Tibial nerve (tissue), 4 donors: ENCODE data around the gene PLAAT3. TPM values are rescaled to one million over a fixed set of nuclear protein-coding genes. Genes with fewer than 3 reads are reported as not detected.
"Not testable (repeated sequence)": the region's sequence is repeated elsewhere in the genome, so short reads cannot be mapped to it uniquely, and the experiment has no call there.

Source experiments
- DNase-seq, 2 donors: peaks; one replicate each; pipeline ENCODE4 v3.0.0-alpha.2; 2019; ENCODE audit warnings: low spot score in 2 of 2
- H3K27ac ChIP-seq, 4 donors: fragments of 200-600 bp; sonication (generic) in 3 of 4; one replicate each; pipeline ENCODE4 v1.5.1; 2017 to 2019; ENCODE audit warnings: mild to moderate bottlenecking in 1 of 4
- H3K27me3 ChIP-seq, 2 donors: fragments of 200-600 bp; sonication (generic) in 1 of 2; one replicate each; pipeline versions ENCODE4 v1.5.1 to v1.6.0; 2017 to 2019
- H3K36me3 ChIP-seq, 3 donors: fragments of 200-600 bp; sonication (generic); one replicate each; pipeline ENCODE4 v1.5.1; 2018 to 2019
- H3K4me1 ChIP-seq, 4 donors: fragments of 200-600 bp; sonication (generic) in 3 of 4; one replicate each; pipeline ENCODE4 v1.5.1; 2017 to 2019
- H3K4me3 ChIP-seq, 4 donors: fragments of 200-600 bp; sonication (generic) in 3 of 4; one replicate each; pipeline ENCODE4 v1.5.1; 2017 to 2019; ENCODE audit warnings: mild to moderate bottlenecking in 1 of 4, moderate library complexity in 1 of 4
- H3K9me3 ChIP-seq, 4 donors: fragments of 200-600 bp; sonication (generic) in 3 of 4; one replicate each; pipeline ENCODE4 v1.5.1; 2017 to 2019
- EP300 ChIP-seq, 2 donors: sonication (generic); formaldehyde crosslinking; IDR thresholded peaks; one replicate each; pipeline ENCODE4 v1.6.1; 2017; ENCODE audit warnings: antibody characterized with exemption in 2 of 2, mild to moderate bottlenecking in 1 of 2
- POLR2A ChIP-seq, 2 donors: fragments of 450-650 bp; IDR thresholded peaks; one replicate each; pipeline ENCODE4 v1.6.1; 2017; ENCODE audit warnings: antibody characterized with exemption in 2 of 2, mild to moderate bottlenecking in 2 of 2, moderate library complexity in 2 of 2
- WGBS, 2 donors: methylation state at CpG; one replicate each; pipeline ENCODE4 v1.1.5; 2018; 5-methylcytosine and 5-hydroxymethylcytosine counted together
- total RNA-seq, 4 donors: library from RNA; depleted of rRNA; stranded (reverse); fragments of >200 nt; gene quantifications; one replicate each; pipeline ENCODE4 v1.1.0, GENCODE V29; 2016
- TF ChIP-seq, protein P1 (sequence below), 5 experiments: fragments of 200-600 bp in 3 of 5; fragments of 450-650 bp in 2 of 5; sonication (generic) in 3 of 5; IDR thresholded peaks; one replicate each; pipeline ENCODE4 v1.5.1; 2016 to 2019; ENCODE audit warnings: antibody characterized with exemption in 5 of 5, mild to moderate bottlenecking in 3 of 5, moderate library complexity in 2 of 5

PLAAT3 gene
- total RNA-seq, 4 donors from 2014 or later, result 140 to 185 (median 157) TPM

- DNase-seq, result no peak
- H3K9me3 ChIP-seq, result no peaks in the 10 kb centered on the region
- no peak overlapping the region for H3K4me3 ChIP-seq
- TF ChIP-seq POLR2A (IDR thresholded peaks at IDR 0.05) (no peak), EP300 (IDR thresholded peaks at IDR 0.05) (no peak)
- TF ChIP-seq, protein P1, sequence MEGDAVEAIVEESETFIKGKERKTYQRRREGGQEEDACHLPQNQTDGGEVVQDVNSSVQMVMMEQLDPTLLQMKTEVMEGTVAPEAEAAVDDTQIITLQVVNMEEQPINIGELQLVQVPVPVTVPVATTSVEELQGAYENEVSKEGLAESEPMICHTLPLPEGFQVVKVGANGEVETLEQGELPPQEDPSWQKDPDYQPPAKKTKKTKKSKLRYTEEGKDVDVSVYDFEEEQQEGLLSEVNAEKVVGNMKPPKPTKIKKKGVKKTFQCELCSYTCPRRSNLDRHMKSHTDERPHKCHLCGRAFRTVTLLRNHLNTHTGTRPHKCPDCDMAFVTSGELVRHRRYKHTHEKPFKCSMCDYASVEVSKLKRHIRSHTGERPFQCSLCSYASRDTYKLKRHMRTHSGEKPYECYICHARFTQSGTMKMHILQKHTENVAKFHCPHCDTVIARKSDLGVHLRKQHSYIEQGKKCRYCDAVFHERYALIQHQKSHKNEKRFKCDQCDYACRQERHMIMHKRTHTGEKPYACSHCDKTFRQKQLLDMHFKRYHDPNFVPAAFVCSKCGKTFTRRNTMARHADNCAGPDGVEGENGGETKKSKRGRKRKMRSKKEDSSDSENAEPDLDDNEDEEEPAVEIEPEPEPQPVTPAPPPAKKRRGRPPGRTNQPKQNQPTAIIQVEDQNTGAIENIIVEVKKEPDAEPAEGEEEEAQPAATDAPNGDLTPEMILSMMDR (IDR thresholded peaks at IDR 0.05), result no peak
- H3K36me3 ChIP-seq, result peaks cover 0 to 71% (median 0%) of the 10 kb centered on the region in 3 donors
- H3K4me1 ChIP-seq, result peaks cover 0 to 7% (median 2%) of the 10 kb centered on the region in 4 donors
- H3K27me3 ChIP-seq, result no peaks in the 10 kb centered on the region
- H3K27ac ChIP-seq, result no peak overlapping the region
Observed at GRCh38 chr11:63641727-63642126, 27.5 kb upstream of the PLAAT3 start.

DNA sequence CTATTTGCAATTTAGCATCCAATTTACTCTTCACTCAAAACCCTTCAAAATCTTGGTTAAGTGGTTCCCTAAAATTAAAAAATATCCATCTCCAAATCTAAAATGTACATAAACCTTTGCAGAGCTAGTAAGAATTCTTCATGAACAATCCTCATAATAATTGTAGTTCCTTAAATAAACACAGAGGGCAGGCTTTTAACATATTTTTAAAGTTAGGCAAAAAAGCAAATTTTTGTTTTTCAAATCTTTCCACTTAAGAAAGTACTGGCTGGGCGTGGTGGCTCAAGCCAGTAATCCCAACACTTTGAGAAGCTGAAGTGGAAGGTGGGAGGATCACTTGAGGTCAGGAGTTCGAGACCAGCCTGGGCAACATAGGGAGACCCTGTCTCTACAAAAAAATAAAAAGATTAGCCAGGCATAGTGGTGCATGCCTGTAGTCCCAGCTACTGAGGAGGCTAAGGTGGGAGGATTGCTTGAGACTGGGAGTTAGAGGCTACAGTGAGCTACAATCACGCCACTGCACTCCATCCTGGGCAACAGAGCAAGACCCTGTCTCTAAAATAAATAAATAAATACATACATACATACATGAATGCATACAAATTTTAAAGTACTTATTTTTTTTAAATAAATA lies 25.1 kb upstream of the PLAAT3 start:
- Histone ChIP-seq H3K4me1 (peaks cover 0 to 7% (median 2%) of the 10 kb centered on the region in 4 donors), H3K4me3 (no peak overlapping the region), H3K27me3 (no peaks in the 10 kb centered on the region), H3K27ac (peak overlapping the region in 2 of 4 donors; percentile 45 to 66), H3K9me3 (no peaks in the 10 kb centered on the region), H3K36me3 (peaks cover 0 to 70% (median 0%) of the 10 kb centered on the region in 3 donors)
- no peak for DNase-seq
- WGBS, 2 donors, result 64 to 66% methylated on average over 3 of the region's 3 CpGs
- no peak for TF ChIP-seq EP300 (IDR thresholded peaks at IDR 0.05)
- TF ChIP-seq, protein P1 (IDR thresholded peaks at IDR 0.05), result peak in 4 of 5 experiments; percentile 31 to 48 (median 38)

GRCh38 chr11:63638436-63638835 lies 24.2 kb upstream of the PLAAT3 start:
- not testable (repeated sequence) for DNase-seq, H3K4me3 ChIP-seq, H3K27ac ChIP-seq, H3K27me3 ChIP-seq, H3K9me3 ChIP-seq, H3K4me1 ChIP-seq
- 90 to 93% methylated on average over 8 of the region's 8 CpGs for WGBS, 2 donors
- H3K36me3 ChIP-seq, result peaks cover 0 to 67% (median 0%) of the 10 kb centered on the region in 3 donors

- peak overlapping the region in 2 of 4 donors; percentile 13 to 33 for H3K27ac ChIP-seq
- H3K9me3 ChIP-seq, result no peaks in the 10 kb centered on the region
- WGBS, 2 donors, result 48 to 50% methylated on average over 10 of the region's 10 CpGs
- H3K27me3 ChIP-seq, result no peaks in the 10 kb centered on the region
- TF ChIP-seq, protein P1 (IDR thresholded peaks at IDR 0.05), result peak; percentile 78 to 90 (median 80)
- peak in 1 of 2 donors; percentile 36 for TF ChIP-seq EP300 (IDR thresholded peaks at IDR 0.05)
- TF ChIP-seq POLR2A (IDR thresholded peaks at IDR 0.05), result no peak
- peak; percentile 30 to 69 for DNase-seq
- peaks cover 0 to 68% (median 4%) of the 10 kb centered on the region in 3 donors for H3K36me3 ChIP-seq
- H3K4me1 ChIP-seq, result peaks cover 0 to 4% (median 2%) of the 10 kb centered on the region in 4 donors
- no peak overlapping the region for H3K4me3 ChIP-seq
Observed at GRCh38 chr11:63635762-63636465, 21.7 kb upstream of the PLAAT3 start.

GRCh38 chr11:63629426-63629825 lies 15.2 kb upstream of the PLAAT3 start:
- peaks cover 0 to 75% (median 23%) of the 10 kb centered on the region in 3 donors for H3K36me3 ChIP-seq
- 98 to 100% methylated on average over 3 of the region's 3 CpGs for WGBS, 2 donors
- H3K9me3 ChIP-seq, result no peaks in the 10 kb centered on the region
- no peaks in the 10 kb centered on the region for H3K27me3 ChIP-seq
- TF ChIP-seq, protein P1 (IDR thresholded peaks at IDR 0.05), result no peak
- TF ChIP-seq EP300 (IDR thresholded peaks at IDR 0.05), result no peak
- TF ChIP-seq POLR2A (IDR thresholded peaks at IDR 0.05), result no peak
- no peaks in the 10 kb centered on the region for H3K4me1 ChIP-seq
- H3K4me3 ChIP-seq, result no peak overlapping the region
- H3K27ac ChIP-seq, result no peak overlapping the region
- no peak for DNase-seq
